HL-60 (cell line): ENCODE data around the gene F8.
A peak's percentile ranks its signal among the peaks of the same experiment; 100 is the strongest.

Source experiments
- DNase-seq, 2 experiments: peaks; one replicate each; pipeline ENCODE4 v3.0.0-alpha.2; 2010 to 2020; ENCODE audit warnings: low read depth in 1 of 2, low spot score in 1 of 2
- H3K27ac ChIP-seq: fragments of 250-450 bp; sonication (Bioruptor Pico); replicated peaks from 2 replicates; pipeline ENCODE4 v1.5.1; 2020; ENCODE audit warnings: mild to moderate bottlenecking, moderate library complexity
- H3K27me3 ChIP-seq: fragments of 250-450 bp; sonication (Bioruptor Pico); 2 replicates; pipeline ENCODE4 v1.5.1; 2021; ENCODE audit warnings: mild to moderate bottlenecking, moderate library complexity; ENCODE audit not compliant: insufficient read depth, poor library complexity, severe bottlenecking
- H3K4me3 ChIP-seq: replicated peaks from 2 replicates; pipeline ENCODE4 v1.5.1; 2011; ENCODE audit warnings: mild to moderate bottlenecking, control low read depth, low read length; ENCODE audit not compliant: insufficient read depth
- CTCF ChIP-seq: IDR thresholded peaks from one replicate; pipeline ENCODE4 v1.5.1; 2011; ENCODE audit warnings: low read length, control low read depth, inconsistent platforms; ENCODE audit not compliant: insufficient read depth
- GABPA ChIP-seq: IDR thresholded peaks from 2 replicates; pipeline ENCODE4 v1.6.1; 2012; ENCODE audit warnings: low read depth
- POLR2AphosphoS5 ChIP-seq: IDR thresholded peaks from 2 replicates; pipeline ENCODE4 v1.6.1; 2012; ENCODE audit warnings: low read depth
- SPI1 ChIP-seq: IDR thresholded peaks from 2 replicates; pipeline ENCODE4 v1.6.1; 2012; ENCODE audit warnings: low read depth, mild to moderate bottlenecking, borderline replicate concordance
- TF ChIP-seq, protein P1 (sequence below): IDR thresholded peaks from 2 replicates; pipeline ENCODE4 v1.6.1; 2012; ENCODE audit warnings: low read depth; ENCODE audit not compliant: insufficient replicate concordance

The F8 gene

GRCh38 chrX:155065035-155065734 is 42.7 kb upstream of the F8 start:
- Histone ChIP-seq H3K4me3 (no peak overlapping the region), H3K27me3 (no peaks in the 10 kb centered on the region), H3K27ac (no peak overlapping the region)
- TF ChIP-seq GABPA (no peak), CTCF (no peak), POLR2AphosphoS5 (no peak), SPI1 (no peak)
- TF ChIP-seq, protein P1, sequence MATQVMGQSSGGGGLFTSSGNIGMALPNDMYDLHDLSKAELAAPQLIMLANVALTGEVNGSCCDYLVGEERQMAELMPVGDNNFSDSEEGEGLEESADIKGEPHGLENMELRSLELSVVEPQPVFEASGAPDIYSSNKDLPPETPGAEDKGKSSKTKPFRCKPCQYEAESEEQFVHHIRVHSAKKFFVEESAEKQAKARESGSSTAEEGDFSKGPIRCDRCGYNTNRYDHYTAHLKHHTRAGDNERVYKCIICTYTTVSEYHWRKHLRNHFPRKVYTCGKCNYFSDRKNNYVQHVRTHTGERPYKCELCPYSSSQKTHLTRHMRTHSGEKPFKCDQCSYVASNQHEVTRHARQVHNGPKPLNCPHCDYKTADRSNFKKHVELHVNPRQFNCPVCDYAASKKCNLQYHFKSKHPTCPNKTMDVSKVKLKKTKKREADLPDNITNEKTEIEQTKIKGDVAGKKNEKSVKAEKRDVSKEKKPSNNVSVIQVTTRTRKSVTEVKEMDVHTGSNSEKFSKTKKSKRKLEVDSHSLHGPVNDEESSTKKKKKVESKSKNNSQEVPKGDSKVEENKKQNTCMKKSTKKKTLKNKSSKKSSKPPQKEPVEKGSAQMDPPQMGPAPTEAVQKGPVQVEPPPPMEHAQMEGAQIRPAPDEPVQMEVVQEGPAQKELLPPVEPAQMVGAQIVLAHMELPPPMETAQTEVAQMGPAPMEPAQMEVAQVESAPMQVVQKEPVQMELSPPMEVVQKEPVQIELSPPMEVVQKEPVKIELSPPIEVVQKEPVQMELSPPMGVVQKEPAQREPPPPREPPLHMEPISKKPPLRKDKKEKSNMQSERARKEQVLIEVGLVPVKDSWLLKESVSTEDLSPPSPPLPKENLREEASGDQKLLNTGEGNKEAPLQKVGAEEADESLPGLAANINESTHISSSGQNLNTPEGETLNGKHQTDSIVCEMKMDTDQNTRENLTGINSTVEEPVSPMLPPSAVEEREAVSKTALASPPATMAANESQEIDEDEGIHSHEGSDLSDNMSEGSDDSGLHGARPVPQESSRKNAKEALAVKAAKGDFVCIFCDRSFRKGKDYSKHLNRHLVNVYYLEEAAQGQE: no peak
- no peak for DNase-seq

- DNase-seq: no peak
- Histone ChIP-seq H3K4me3 (no peak overlapping the region), H3K27me3 (no peaks in the 10 kb centered on the region), H3K27ac (no peak overlapping the region)
- TF ChIP-seq, protein P1: no peak
- TF ChIP-seq SPI1 (no peak), CTCF (no peak), POLR2AphosphoS5 (no peak), GABPA (no peak)
Observed at GRCh38 chrX:155061760-155062159, 39.2 kb upstream of the F8 start.

DNA sequence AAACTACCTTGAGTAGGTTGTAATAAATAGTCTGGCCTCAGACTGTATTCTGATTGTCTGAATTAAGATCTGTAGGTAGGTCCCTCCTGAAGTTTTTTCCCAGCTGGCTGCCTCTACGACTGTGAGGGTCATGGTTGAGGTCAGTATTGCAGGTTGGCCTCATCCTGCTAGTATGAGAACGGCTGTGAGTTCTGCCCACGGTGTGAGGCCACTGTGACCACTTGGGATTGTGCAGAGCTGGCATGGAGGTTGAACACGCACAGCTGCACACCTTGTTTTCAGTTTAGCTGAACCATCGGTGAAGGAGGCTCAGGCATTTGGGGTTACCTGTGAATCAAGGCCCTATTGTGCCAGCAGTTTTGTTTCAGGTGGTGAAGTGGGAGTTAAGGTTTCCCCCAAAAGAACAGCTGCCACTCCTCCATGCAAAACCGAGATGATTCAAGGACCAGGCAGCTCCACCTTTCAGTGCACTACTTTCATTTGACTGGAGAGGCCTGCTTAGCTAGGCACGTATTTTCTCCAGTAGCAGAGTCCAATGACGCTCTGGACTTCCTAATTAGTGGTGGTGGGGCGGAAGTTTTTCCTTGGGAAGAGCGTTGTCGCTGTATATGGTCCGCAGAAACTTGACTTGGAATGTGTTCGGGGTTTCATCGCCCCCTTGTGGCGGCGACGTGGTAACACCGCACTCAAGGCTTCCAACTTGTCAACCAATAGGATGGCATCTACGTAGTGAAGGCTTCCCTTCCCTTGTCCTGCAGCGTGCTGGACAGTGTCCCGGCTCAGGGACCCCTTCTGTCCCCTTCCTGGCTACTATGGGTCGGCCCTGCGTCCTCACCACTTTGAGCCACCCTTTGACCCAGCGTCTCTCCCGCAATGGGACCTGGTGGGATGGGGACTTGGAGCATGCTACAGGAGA is 34.6 kb upstream of the F8 start:
- H3K27ac ChIP-seq: no peak overlapping the region
- H3K27me3 ChIP-seq: no peaks in the 10 kb centered on the region
- no peak overlapping the region for H3K4me3 ChIP-seq
- peak in 1 of 2 experiments; percentile 51 for DNase-seq
- TF ChIP-seq SPI1: no peak
- TF ChIP-seq CTCF: peak; percentile 48
